GM19240 (cell line): ENCODE results near the gene SLC7A8.
"Not testable (repeated sequence)": the region's sequence is repeated elsewhere in the genome, so short reads cannot be mapped to it uniquely, and the experiment has no call there.

Experiments
- DNase-seq: peaks from one replicate; pipeline ENCODE4 v3.0.0; 2011; ENCODE audit warnings: low spot score; ENCODE audit not compliant: insufficient read length

SLC7A8 gene

DNA sequence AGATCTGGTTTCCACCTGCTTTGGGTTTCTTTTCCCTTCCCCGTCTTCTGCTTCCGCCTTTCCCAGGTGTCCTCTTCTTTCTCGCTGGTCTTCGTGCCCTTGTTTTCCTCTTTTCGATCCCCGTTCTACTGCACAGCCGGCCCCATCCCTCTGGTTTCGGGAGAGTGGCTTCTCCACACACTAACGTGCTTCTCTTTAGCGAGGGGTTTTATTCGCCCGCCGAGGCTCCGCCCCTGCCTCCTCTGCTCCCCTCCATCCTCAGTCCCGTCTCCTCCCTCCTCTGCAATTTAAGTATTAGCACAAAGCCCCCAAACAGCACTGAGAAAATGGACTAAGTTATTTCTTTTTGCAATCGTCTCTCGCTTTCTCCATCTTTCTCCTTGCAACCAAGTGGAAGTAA lies at the start of gene SLC7A8:
SLC7A8 (minus strand) TSS at position 182 of the 400 bp plus-strand sequence. CDS start 746 bp downstream, outside the sequence.
- no peak for DNase-seq

- not testable (repeated sequence) for DNase-seq
Observed at GRCh38 chr14:23232241-23232808, 48.9 kb upstream of the SLC7A8 start.

DNA sequence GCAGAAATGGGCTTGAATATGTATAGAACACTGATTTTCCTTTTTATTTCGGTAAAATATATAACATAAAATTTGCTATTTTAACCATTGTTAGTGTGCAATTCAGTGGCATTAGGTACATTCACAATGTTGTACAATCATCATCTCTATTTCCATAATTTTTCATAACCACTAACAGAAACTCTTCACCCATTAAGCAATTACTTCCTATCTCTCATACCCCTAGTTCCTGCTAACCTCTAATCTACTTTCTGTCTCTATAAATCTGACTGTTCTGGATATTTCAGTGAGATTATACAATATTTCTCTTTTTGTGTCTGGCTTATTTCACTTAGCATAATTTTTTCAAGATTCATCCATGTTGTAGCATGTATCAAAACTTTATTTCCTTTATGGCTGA lies 45.4 kb upstream of the SLC7A8 start:
- no peak for DNase-seq

DNA sequence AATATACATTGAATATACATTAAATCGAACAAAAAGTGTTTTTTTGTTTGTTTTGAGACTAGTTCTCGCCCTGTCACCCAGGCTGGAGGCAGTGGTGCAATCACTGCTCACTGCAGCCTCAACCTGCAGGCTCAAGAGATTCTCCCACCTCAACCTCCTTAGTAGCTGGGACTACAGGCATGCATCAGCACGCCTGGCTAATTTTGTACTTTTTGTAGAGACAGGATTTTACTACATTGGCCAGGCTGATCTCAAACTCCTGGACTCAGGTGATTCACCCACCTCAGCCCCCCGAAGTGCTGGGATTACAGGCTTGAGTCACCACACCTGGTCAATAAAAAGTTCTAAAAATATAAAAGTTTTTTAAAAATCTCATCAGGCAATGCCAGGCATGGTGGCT lies 44.1 kb upstream of the SLC7A8 start:
- no peak for DNase-seq

DNA sequence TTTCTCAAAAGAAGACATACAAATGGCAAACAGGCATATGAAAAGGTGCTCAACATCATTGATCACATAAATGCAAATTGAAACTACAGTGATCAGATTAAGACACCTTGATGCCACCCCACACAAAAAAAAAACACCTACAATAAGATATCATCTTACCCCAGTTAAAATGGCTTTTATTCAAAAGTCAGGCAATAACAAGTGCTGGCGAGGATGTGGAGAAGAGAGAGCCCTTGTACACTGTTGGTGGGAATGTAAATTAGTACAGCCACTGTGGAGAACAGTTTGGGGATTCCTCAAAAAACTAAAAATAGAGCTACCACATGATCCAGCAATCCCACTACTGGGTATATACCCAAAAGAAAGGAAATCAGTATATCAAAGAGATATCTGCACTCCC lies 41.5 kb upstream of the SLC7A8 start:
- not testable (repeated sequence) for DNase-seq

- no peak for DNase-seq
Observed at GRCh38 chr14:23219075-23219474, 35.6 kb upstream of the SLC7A8 start.

DNA sequence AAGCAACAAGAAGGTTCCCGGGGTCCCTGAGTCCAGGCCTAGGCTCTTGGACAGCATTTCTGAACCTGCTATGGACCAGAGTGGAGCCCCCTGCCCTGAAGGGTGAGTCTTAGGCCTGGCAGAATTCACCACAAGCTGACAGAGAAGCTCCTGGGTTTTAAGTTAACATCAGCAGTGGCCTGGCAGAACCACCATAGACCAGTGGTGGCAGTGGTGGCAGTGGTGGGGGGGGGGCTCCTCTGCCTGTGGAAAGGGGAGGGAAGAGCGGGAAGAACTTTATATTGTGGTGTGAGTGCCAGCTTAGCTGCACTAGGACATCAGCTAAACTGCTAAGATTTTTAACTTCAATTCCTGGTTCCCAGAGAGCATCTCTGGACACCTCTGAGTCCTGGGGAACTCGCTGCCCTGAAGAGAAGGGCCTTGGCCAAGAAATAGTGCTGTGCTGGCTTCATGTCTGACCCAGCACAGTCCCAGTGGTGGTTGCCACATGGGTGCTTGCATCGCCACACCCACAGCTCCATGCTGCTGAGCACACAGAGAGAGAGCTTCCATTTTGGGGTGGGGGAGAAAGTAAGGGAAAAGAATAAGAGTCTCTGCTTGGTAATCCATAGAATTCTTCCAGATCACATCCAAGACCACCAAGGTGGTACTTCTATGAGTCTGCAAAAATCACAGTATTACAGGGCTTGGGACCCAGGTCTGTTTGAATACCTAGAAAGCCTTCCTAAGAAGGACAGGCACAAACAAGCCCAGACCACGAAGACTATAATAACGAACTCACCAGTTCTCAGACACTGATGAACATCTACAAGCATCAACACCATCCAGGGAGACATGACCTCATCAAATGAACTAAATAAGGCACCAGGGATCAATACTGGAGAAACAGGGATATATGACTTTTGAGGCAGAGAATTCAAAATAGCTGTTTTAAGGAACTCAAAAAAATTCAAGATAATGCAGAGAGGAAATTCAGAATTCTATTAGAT lies 33.9 kb upstream of the SLC7A8 start:
- no peak for DNase-seq

DNA sequence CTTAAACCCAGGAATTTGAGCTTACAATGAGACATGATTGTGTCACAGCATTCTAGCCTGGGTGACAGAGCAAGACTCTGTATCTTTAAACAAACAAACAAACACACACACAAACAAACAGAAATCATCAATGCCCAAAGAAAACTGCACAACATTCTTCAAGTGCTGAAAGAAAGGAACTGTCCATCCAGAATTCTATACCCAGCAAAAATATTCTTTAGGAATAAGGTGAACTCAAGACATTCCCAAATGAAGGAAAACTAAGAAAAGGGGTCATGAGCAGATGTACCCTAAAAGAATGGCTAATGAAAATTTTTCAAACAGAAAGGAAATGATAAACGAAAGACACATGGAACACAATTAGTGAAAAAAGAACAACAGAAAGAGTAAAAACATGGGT lies 32.0 kb upstream of the SLC7A8 start:
- no peak for DNase-seq

DNA sequence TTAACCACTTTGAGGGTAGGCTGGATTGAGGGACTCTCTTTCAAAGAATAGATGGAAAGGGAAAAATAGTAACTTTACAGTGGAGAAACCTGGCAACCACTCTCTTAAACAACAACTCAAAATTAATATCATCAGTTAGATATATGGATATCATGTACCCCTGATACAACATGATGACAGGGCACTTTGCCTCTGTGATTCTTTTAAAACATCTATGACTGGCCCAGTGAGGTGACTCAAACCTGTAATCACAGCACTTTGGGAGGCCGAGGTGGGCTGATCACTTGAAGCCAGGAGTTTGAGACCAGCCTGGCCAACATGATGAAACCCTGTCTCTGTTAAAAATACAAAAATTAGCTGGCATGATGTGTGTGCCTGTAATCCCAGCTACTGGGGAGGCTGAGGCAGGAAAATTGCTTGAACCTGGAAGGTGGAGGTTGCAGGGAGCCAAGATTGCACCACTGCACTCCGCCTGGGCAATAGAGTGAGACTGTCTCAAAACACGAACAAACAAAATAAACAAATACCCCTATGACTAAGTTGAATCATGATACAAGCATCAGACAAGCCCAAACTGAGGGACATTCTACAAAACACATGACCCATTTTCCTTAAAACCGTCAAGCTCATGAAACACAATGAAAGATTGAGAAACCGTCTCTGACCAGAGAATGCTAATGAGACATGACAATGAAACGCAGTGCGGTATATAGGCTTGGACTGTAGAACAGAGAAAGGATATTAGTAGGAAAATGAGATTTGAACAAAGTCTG lies 26.4 kb upstream of the SLC7A8 start:
- no peak for DNase-seq

DNA sequence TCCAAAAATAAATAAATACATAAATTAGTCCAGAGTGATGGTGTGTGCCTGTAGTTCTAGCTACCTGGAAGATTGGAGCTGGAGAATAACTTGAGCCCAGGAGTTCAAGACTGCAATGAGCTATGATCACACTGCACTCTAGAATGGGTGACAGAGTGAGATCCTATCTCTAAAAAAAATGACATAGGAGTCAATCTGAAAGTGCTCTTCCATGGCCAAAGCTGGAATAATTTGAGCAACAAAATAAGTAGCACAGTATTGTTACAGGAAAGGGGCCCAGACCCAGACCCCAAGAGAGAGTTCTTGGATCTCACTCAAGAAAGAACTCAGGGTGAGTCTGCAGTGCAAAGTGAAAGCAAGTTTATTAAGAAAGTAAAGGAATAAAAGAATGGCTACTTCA lies 24.9 kb upstream of the SLC7A8 start:
- DNase-seq = no peak

GRCh38 chr14:23207146-23207540 lies 23.7 kb upstream of the SLC7A8 start:
- DNase-seq = no peak

GRCh38 chr14:23206422-23207145 lies 23.1 kb upstream of the SLC7A8 start:
- DNase-seq = no peak

GRCh38 chr14:23202001-23202400 lies 18.5 kb upstream of the SLC7A8 start:
- DNase-seq = no peak

DNA sequence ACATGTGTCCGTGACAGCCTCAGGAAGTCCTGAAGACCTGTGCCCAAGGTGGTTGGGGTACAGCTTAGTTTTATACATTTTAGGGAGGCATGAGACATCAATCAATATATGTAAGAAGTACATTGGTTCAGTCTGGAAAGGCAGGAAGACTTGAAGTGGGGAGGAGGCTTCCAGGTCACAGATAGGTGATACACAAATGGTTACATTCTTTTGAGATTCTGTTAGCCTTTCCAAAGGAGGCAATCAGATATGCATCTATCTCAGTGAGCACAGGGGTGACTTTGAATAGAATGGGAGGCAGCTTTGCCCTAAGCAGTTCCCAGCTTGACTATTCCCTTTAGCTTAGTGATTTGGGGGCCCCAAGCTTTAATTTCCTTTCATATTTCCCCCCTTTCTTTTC lies 15.7 kb upstream of the SLC7A8 start:
- not testable (repeated sequence) for DNase-seq

DNA sequence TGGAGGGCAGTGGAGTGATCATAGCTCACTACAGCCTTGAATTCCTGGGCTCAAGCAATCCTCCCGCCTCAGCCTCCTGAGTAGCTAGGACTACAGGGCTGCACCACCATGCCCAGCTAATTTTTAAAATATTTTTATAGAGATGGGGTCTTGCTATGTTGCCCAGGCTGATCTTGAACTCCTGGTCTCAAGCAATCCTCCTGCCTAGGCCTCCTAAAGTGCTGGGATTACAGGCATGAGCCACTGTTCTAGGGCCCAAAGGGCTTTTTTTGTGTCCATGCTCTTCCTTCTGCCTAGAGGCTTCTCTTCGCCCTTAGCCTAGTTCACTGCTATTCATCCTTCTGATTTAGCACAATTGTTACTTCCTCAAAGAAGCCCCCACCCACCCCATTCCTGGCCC lies 13.0 kb upstream of the SLC7A8 start:
- not testable (repeated sequence) for DNase-seq

- DNase-seq = no peak
Observed at GRCh38 chr14:23195552-23196101, 12.2 kb upstream of the SLC7A8 start.

DNA sequence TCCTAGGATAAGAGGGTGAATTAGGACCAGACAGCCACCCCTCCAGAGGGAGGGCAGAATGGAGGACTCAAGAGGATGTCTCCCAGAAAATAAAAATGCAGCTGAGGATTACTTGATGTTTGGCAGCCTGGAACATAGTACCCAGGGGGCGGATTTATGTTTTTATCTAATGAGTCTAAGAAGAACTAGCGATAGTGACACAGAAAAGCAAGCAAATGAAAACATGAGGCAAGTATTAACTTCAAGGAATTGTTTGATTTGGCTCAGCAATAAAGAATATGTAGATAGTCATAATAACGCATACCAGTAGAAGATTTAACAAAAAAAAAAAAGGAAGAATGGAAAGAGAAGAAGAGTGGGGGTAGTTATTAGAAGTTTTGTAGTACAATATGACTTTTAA lies 10.0 kb upstream of the SLC7A8 start:
- no peak for DNase-seq

DNA sequence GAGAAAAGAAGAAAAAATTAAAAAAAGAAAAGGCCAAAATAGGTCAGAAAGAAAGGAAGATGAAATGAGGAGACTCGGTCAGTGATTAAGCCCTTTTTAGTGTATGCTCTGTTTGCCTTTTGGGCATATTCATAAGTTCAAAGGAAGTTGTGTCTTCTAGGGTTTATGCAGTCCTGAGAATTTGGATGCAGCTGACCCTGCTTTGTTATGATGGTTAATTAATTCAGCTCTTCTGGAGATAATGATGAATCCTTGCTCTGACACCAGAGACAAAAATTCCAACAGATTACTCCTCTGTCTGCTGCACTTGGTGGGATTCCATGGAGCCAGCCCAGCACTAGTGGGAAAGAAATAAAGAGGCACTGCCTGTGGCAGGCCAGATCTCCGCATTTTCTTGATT lies 4.5 kb upstream of the SLC7A8 start:
- DNase-seq = no peak

- DNase-seq = no peak
Observed at GRCh38 chr14:23186913-23187654, 3.6 kb upstream of the SLC7A8 start.

- DNase-seq = no peak
Observed at GRCh38 chr14:23185063-23185462, 1.6 kb upstream of the SLC7A8 start.
